Stimulated activated CD8-positive, alpha-beta memory T cell treated with anti-CD3 and anti-CD28 coated beads, Interleukin-7, amount 100 ng/mL, for 4 hours (primary cell): ENCODE results near the gene UBAP1L.
"Not testable (repeated sequence)": the region's sequence is repeated elsewhere in the genome, so short reads cannot be mapped to it uniquely, and the experiment has no call there.

Experiments
- DNase-seq, 2 donors: peaks; one replicate each; pipeline ENCODE4 v3.0.0-alpha.2; 2020; ENCODE audit warnings: low read depth in 2 of 2

Gene UBAP1L

GRCh38 chr15:65044724-65045481 lies 70.1 kb downstream of the UBAP1L start, which contains the start of gene SLC51B:
TSS of gene SLC51B (plus strand) at chr15:65045387. CDS start at chr15:65050005, 4,618 bp downstream.
- no peak for DNase-seq

GRCh38 chr15:65044218-65044617 lies 70.8 kb downstream of the UBAP1L start:
- not testable (repeated sequence) for DNase-seq

DNA sequence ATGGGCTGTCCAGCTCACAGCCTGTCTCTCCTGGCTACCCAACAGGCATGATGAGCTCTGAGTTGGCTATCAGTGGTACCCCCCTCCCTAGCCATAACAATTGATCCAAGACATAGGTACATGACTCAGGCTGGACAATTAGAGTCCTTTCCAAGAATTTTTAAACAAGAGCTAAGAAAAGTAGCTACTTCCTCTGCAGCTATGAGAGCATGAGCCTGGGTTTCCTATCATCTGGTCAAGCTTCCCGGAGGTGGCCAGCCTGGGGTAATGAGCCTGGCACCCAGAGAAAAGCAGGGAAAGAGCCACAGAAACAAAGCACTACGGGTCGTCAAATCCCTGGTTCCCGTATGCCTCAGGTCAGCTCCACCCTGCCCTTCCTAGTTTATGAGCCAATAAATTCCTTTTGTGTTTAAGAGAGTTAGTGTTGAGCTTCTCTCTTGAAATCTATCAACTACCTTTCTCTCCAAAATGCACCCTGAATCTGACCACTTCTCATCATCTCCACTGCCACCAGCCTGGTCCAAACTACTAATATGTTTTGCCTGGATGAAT lies 72.1 kb downstream of the UBAP1L start:
- no peak for DNase-seq
